ENCODE results near the gene MGP. TPM values are rescaled to one million over a fixed set of nuclear protein-coding genes. Genes with fewer than 3 reads are reported as not detected.

Gene MGP
- total RNA-seq (2021), result 0.32 to 0.96 TPM (median 0.66 TPM) in 3 replicates
- not detected for Bru-seq, nascent RNA
- long read RNA-seq, experiment 1, result 0 reads
- long read RNA-seq, experiment 2, result 0 reads
- long read RNA-seq, experiment 3, result 0 reads

GRCh38 chr12:14885718-14886221 lies at the start of gene MGP:
Gene MGP (minus strand): TSS chr12:14885854. CDS start chr12:14885791, 63 bp downstream.
- DNase-seq (ENCODE audit: low spot score) (no peak), ATAC-seq (no peak)
- ChIA-PET CTCF (no interaction called here), POLR2A (no interaction called here)
- no peaks in the 10 kb centered on the region for H3K36me3 Mint-ChIP-seq
- H3K9me3 Mint-ChIP-seq, result no peaks in the 10 kb centered on the region
- peaks cover 11% of the 10 kb centered on the region for H3K4me1 Mint-ChIP-seq
- no peaks in the 10 kb centered on the region; the same call in 1 of the 2 replicates for H3K27me3 Mint-ChIP-seq (ENCODE audit: low read depth)
- H3K27ac Mint-ChIP-seq, result no peak within 1 kb of the TSS
- no peak within 1 kb of the TSS for H3K4me3 Mint-ChIP-seq
- TF ChIP-seq KAT7 (CRISPR knock-in tag; IDR thresholded peaks at IDR 0.05; ENCODE audit: borderline replicate concordance) (no peak), ZNF263 (CRISPR knock-in tag; IDR thresholded peaks at IDR 0.05; ENCODE audit: low read depth) (no peak), ZNF423 (CRISPR knock-in tag; IDR thresholded peaks at IDR 0.05) (no peak), JUN (CRISPR knock-in tag; IDR thresholded peaks at IDR 0.05) (no peak)

GRCh38 chr12:14935031-14935430 lies 49.4 kb upstream of the MGP start:
- Mint-ChIP-seq H3K4me3 (no peak overlapping the region), H3K4me1 (peaks cover 3% of the 10 kb centered on the region; the same call in 1 of the 2 replicates), H3K36me3 (no peaks in the 10 kb centered on the region), H3K27ac (no peak overlapping the region), H3K27me3 (ENCODE audit: low read depth) (no peaks in the 10 kb centered on the region), H3K9me3 (no peaks in the 10 kb centered on the region)
- no peak for DNase-seq (ENCODE audit: low spot score)
- TF ChIP-seq CDX4 (CRISPR knock-in tag; IDR thresholded peaks at IDR 0.05; ENCODE audit: borderline replicate concordance) (no peak), GRHL2 (CRISPR knock-in tag; IDR thresholded peaks at IDR 0.05; ENCODE audit: insufficient replicate concordance, severe bottlenecking) (no peak), PREB (CRISPR knock-in tag; IDR thresholded peaks at IDR 0.05; ENCODE audit: borderline replicate concordance) (no peak), ZNF396 (CRISPR knock-in tag; IDR thresholded peaks at IDR 0.05; ENCODE audit: borderline replicate concordance) (no peak), ETV6 (CRISPR knock-in tag; IDR thresholded peaks at IDR 0.05) (no peak), ARID4B (CRISPR knock-in tag; IDR thresholded peaks at IDR 0.05; ENCODE audit: borderline replicate concordance) (no peak), SP1 (CRISPR knock-in tag; conservative IDR thresholded peaks at IDR 0.05) (no peak), TEAD1 (CRISPR knock-in tag; IDR thresholded peaks at IDR 0.05) (no peak), NFE2L1 (CRISPR knock-in tag; IDR thresholded peaks at IDR 0.05) (no peak), CREM (CRISPR knock-in tag; IDR thresholded peaks at IDR 0.05) (no peak), MXD4 (CRISPR knock-in tag; IDR thresholded peaks at IDR 0.05; ENCODE audit: borderline replicate concordance) (no peak)
- TF ChIP-seq, protein P1, sequence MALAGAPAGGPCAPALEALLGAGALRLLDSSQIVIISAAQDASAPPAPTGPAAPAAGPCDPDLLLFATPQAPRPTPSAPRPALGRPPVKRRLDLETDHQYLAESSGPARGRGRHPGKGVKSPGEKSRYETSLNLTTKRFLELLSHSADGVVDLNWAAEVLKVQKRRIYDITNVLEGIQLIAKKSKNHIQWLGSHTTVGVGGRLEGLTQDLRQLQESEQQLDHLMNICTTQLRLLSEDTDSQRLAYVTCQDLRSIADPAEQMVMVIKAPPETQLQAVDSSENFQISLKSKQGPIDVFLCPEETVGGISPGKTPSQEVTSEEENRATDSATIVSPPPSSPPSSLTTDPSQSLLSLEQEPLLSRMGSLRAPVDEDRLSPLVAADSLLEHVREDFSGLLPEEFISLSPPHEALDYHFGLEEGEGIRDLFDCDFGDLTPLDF (CRISPR knock-in tag; IDR thresholded peaks at IDR 0.05), result no peak
- TF ChIP-seq, protein P2, sequence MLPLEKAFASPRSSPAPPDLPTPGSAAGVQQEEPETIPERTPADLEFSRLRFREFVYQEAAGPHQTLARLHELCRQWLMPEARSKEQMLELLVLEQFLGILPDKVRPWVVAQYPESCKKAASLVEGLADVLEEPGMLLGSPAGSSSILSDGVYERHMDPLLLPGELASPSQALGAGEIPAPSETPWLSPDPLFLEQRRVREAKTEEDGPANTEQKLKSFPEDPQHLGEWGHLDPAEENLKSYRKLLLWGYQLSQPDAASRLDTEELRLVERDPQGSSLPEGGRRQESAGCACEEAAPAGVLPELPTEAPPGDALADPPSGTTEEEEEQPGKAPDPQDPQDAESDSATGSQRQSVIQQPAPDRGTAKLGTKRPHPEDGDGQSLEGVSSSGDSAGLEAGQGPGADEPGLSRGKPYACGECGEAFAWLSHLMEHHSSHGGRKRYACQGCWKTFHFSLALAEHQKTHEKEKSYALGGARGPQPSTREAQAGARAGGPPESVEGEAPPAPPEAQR (CRISPR knock-in tag; IDR thresholded peaks at IDR 0.05), result no peak
- TF ChIP-seq, protein P3, sequence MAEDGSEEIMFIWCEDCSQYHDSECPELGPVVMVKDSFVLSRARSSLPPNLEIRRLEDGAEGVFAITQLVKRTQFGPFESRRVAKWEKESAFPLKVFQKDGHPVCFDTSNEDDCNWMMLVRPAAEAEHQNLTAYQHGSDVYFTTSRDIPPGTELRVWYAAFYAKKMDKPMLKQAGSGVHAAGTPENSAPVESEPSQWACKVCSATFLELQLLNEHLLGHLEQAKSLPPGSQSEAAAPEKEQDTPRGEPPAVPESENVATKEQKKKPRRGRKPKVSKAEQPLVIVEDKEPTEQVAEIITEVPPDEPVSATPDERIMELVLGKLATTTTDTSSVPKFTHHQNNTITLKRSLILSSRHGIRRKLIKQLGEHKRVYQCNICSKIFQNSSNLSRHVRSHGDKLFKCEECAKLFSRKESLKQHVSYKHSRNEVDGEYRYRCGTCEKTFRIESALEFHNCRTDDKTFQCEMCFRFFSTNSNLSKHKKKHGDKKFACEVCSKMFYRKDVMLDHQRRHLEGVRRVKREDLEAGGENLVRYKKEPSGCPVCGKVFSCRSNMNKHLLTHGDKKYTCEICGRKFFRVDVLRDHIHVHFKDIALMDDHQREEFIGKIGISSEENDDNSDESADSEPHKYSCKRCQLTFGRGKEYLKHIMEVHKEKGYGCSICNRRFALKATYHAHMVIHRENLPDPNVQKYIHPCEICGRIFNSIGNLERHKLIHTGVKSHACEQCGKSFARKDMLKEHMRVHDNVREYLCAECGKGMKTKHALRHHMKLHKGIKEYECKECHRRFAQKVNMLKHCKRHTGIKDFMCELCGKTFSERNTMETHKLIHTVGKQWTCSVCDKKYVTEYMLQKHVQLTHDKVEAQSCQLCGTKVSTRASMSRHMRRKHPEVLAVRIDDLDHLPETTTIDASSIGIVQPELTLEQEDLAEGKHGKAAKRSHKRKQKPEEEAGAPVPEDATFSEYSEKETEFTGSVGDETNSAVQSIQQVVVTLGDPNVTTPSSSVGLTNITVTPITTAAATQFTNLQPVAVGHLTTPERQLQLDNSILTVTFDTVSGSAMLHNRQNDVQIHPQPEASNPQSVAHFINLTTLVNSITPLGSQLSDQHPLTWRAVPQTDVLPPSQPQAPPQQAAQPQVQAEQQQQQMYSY (CRISPR knock-in tag; IDR thresholded peaks at IDR 0.05), result no peak
- ChIA-PET POLR2A (no interaction called here), CTCF (interaction anchor here (2.3 kb wide), 1 partner anchor 22 kb away, joined by 10 read pairs; no protein-coding TSS in a partner anchor)
- no peak for ATAC-seq

Data from WTC11 (cell line).